Tibial nerve (tissue), 4 donors: ENCODE data around the gene PLAC1. TPM values are rescaled to one million over a fixed set of nuclear protein-coding genes. Genes with fewer than 3 reads are reported as not detected.

Experiments
- DNase-seq, 2 donors: peaks; one replicate each; pipeline ENCODE4 v3.0.0-alpha.2; 2019; ENCODE audit warnings: low spot score in 2 of 2
- H3K27ac ChIP-seq, 4 donors: fragments of 200-600 bp; sonication (generic) in 3 of 4; one replicate each; pipeline ENCODE4 v1.5.1; 2017 to 2019; ENCODE audit warnings: mild to moderate bottlenecking in 1 of 4
- H3K27me3 ChIP-seq, 2 donors: fragments of 200-600 bp; sonication (generic) in 1 of 2; one replicate each; pipeline versions ENCODE4 v1.5.1 to v1.6.0; 2017 to 2019
- H3K36me3 ChIP-seq, 3 donors: fragments of 200-600 bp; sonication (generic); one replicate each; pipeline ENCODE4 v1.5.1; 2018 to 2019
- H3K4me1 ChIP-seq, 4 donors: fragments of 200-600 bp; sonication (generic) in 3 of 4; one replicate each; pipeline ENCODE4 v1.5.1; 2017 to 2019
- H3K4me3 ChIP-seq, 4 donors: fragments of 200-600 bp; sonication (generic) in 3 of 4; one replicate each; pipeline ENCODE4 v1.5.1; 2017 to 2019; ENCODE audit warnings: mild to moderate bottlenecking in 1 of 4, moderate library complexity in 1 of 4
- H3K9me3 ChIP-seq, 4 donors: fragments of 200-600 bp; sonication (generic) in 3 of 4; one replicate each; pipeline ENCODE4 v1.5.1; 2017 to 2019
- EP300 ChIP-seq, 2 donors: sonication (generic); formaldehyde crosslinking; IDR thresholded peaks; one replicate each; pipeline ENCODE4 v1.6.1; 2017; ENCODE audit warnings: antibody characterized with exemption in 2 of 2, mild to moderate bottlenecking in 1 of 2
- POLR2A ChIP-seq, 2 donors: fragments of 450-650 bp; IDR thresholded peaks; one replicate each; pipeline ENCODE4 v1.6.1; 2017; ENCODE audit warnings: antibody characterized with exemption in 2 of 2, mild to moderate bottlenecking in 2 of 2, moderate library complexity in 2 of 2
- WGBS, 2 donors: methylation state at CpG; one replicate each; pipeline ENCODE4 v1.1.5; 2018; 5-methylcytosine and 5-hydroxymethylcytosine counted together
- total RNA-seq, 4 donors: library from RNA; depleted of rRNA; stranded (reverse); fragments of >200 nt; gene quantifications; one replicate each; pipeline ENCODE4 v1.1.0, GENCODE V29; 2016
- TF ChIP-seq, protein P1 (sequence below), 5 experiments: fragments of 200-600 bp in 3 of 5; fragments of 450-650 bp in 2 of 5; sonication (generic) in 3 of 5; IDR thresholded peaks; one replicate each; pipeline ENCODE4 v1.5.1; 2016 to 2019; ENCODE audit warnings: antibody characterized with exemption in 5 of 5, mild to moderate bottlenecking in 3 of 5, moderate library complexity in 2 of 5

The PLAC1 gene
- total RNA-seq, 4 donors from 2014 or later, result not detected

DNA sequence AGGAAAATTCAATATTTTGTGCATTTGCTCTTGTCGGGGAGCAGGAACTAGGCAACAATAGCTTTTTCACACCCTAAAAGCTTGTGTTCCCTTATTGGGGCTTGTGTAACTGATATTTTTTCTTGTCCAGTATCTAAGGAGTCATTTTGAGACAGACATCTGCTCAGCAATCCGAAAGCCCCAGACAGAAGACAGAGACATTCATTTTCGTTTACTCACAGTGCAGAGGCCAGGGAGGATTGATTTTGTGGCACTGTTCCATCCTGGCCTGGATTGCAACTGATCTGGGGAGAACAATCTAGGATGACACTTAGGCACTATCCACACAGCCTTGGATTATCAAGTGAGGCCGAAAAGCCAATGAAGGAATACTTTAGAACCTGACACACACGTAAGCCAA lies 27.4 kb upstream of the PLAC1 start:
- no peaks in the 10 kb centered on the region for H3K36me3 ChIP-seq
- no peak for TF ChIP-seq EP300 (IDR thresholded peaks at IDR 0.05)
- TF ChIP-seq, protein P1, sequence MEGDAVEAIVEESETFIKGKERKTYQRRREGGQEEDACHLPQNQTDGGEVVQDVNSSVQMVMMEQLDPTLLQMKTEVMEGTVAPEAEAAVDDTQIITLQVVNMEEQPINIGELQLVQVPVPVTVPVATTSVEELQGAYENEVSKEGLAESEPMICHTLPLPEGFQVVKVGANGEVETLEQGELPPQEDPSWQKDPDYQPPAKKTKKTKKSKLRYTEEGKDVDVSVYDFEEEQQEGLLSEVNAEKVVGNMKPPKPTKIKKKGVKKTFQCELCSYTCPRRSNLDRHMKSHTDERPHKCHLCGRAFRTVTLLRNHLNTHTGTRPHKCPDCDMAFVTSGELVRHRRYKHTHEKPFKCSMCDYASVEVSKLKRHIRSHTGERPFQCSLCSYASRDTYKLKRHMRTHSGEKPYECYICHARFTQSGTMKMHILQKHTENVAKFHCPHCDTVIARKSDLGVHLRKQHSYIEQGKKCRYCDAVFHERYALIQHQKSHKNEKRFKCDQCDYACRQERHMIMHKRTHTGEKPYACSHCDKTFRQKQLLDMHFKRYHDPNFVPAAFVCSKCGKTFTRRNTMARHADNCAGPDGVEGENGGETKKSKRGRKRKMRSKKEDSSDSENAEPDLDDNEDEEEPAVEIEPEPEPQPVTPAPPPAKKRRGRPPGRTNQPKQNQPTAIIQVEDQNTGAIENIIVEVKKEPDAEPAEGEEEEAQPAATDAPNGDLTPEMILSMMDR (IDR thresholded peaks at IDR 0.05), result no peak
- TF ChIP-seq POLR2A (IDR thresholded peaks at IDR 0.05), result no peak
- WGBS, 2 donors, result 69 to 73% methylated on average over 5 of the region's 5 CpGs
- no peak overlapping the region for H3K27ac ChIP-seq
- no peak overlapping the region for H3K4me3 ChIP-seq
- DNase-seq, result no peak
- H3K4me1 ChIP-seq, result no peaks in the 10 kb centered on the region
- no peaks in the 10 kb centered on the region for H3K27me3 ChIP-seq
- no peaks in the 10 kb centered on the region for H3K9me3 ChIP-seq

GRCh38 chrX:134684956-134685355 lies 26.7 kb upstream of the PLAC1 start:
- Histone ChIP-seq H3K4me1 (no peaks in the 10 kb centered on the region), H3K27me3 (no peaks in the 10 kb centered on the region), H3K9me3 (no peaks in the 10 kb centered on the region), H3K27ac (no peak overlapping the region), H3K36me3 (no peaks in the 10 kb centered on the region), H3K4me3 (no peak overlapping the region)
- 93 to 100% methylated on average over 1 of the region's 1 CpG for WGBS, 2 donors
- TF ChIP-seq EP300 (IDR thresholded peaks at IDR 0.05), result no peak
- TF ChIP-seq, protein P1 (IDR thresholded peaks at IDR 0.05), result no peak
- no peak for TF ChIP-seq POLR2A (IDR thresholded peaks at IDR 0.05)
- DNase-seq, result no peak

DNA sequence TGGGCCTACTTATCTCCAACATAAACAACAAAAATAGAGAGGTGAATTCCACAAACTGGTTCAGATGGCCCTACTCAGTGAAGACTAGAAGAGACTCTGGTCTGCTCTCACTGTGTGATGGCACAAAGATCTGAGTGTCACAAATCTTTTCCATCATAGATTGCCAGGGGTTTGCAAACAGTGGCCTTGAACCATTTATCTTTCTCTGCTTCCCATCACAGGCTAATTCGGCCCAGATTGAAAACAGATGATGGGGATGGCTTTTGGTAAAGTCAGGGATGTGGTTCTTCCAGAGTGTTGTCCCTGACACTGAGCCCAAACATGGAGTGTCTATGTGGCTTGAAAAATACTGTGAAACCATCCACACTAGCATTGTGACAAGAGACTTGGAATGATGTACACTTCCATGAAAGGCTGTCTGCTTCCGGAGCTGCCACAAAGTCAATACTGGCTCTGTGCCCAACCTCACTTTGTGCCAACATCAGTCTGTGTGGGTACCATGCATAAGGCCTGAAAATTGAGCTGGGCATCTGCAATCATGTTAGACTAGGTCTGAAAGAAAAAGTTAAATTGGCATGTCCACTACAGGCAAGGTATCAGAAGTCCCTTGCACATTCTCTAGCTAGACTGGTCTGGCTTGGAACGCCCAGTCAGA lies 25.2 kb upstream of the PLAC1 start:
- no peak for DNase-seq
- Histone ChIP-seq H3K4me3 (no peak overlapping the region), H3K4me1 (no peaks in the 10 kb centered on the region), H3K27me3 (no peaks in the 10 kb centered on the region), H3K36me3 (no peaks in the 10 kb centered on the region), H3K9me3 (no peaks in the 10 kb centered on the region), H3K27ac (no peak overlapping the region)
- 59 to 61% methylated on average over 3 of the region's 3 CpGs for WGBS, 2 donors
- TF ChIP-seq, protein P1 (IDR thresholded peaks at IDR 0.05), result no peak
- TF ChIP-seq POLR2A (IDR thresholded peaks at IDR 0.05) (no peak), EP300 (IDR thresholded peaks at IDR 0.05) (no peak)

DNA sequence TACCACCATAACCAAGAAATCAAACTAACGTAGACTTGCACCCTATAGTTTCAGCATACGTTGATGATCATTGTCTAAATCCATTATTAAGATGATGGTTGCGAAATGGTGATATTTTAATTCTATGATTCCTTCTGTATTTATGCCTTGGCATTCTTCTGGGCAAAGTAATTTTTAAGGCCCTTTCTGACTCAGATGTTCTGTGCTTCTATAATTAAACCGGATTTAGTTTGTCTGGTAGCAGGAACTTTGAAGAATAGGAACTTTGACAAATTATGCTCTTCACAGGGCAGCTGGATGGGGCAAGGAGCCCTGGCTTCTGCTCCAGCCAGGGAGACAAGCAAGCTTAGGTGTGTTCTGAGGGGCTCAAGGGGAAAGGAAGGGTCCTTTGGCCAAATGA lies 23.8 kb upstream of the PLAC1 start:
- Histone ChIP-seq H3K27me3 (no peaks in the 10 kb centered on the region), H3K27ac (no peak overlapping the region), H3K4me3 (no peak overlapping the region), H3K4me1 (no peaks in the 10 kb centered on the region), H3K9me3 (no peaks in the 10 kb centered on the region), H3K36me3 (no peaks in the 10 kb centered on the region)
- 78 to 79% methylated on average over 4 of the region's 4 CpGs for WGBS, 2 donors
- TF ChIP-seq EP300 (IDR thresholded peaks at IDR 0.05), result no peak
- TF ChIP-seq, protein P1 (IDR thresholded peaks at IDR 0.05), result no peak
- no peak for TF ChIP-seq POLR2A (IDR thresholded peaks at IDR 0.05)
- DNase-seq, result no peak

GRCh38 chrX:134679644-134680043 lies 21.4 kb upstream of the PLAC1 start:
- Histone ChIP-seq H3K4me1 (peaks cover 0 to 4% (median 0%) of the 10 kb centered on the region in 4 donors), H3K36me3 (no peaks in the 10 kb centered on the region)
- 75 to 83% methylated on average over 3 of the region's 3 CpGs for WGBS, 2 donors

More at GRCh38 chrX:134679644-134680043, 21.4 kb upstream of the PLAC1 start:
- no peak overlapping the region for H3K27ac ChIP-seq
- H3K4me3 ChIP-seq, result no peak overlapping the region
- DNase-seq, result no peak
- no peaks in the 10 kb centered on the region for H3K9me3 ChIP-seq
- no peak for TF ChIP-seq EP300 (IDR thresholded peaks at IDR 0.05)
- TF ChIP-seq, protein P1 (IDR thresholded peaks at IDR 0.05), result no peak
- no peak for TF ChIP-seq POLR2A (IDR thresholded peaks at IDR 0.05)
- no peaks in the 10 kb centered on the region for H3K27me3 ChIP-seq
